A549 (cell line): ENCODE results near the gene UGT3A2. TPM values are rescaled to one million over a fixed set of nuclear protein-coding genes. Genes with fewer than 3 reads are reported as not detected.
A peak's percentile ranks its signal among the peaks of the same experiment; 100 is the strongest.

Experiments used
- ATAC-seq, 2 experiments: fragments of 200-7000 bp in 1 of 2; fragments of >200 bp in 1 of 2; cut with Nextera tagmentation in 1 of 2; cut with Tn5 transposase in 1 of 2; 3 replicates each; pipeline versions ENCODE4 v1.8.0 to v1.9.1; 2018 to 2020; ENCODE audit warnings: mild to moderate bottlenecking in 1 of 2, moderate library complexity in 1 of 2
- CTCF ChIA-PET: fragments of 300-600 bp; sonication (Branson Sonifier 250); formaldehyde crosslinking; extraction: SDS; loops from one replicate; lab custom pipeline; 2021; ENCODE audit warnings: antibody characterized with exemption, inconsistent platforms; lab: Yijun Ruan, JAX
- POLR2A ChIA-PET: fragments of 350-600 bp; formaldehyde crosslinking; extraction: SDS; loops from one replicate; lab custom pipeline; 2021; ENCODE audit warnings: antibody characterized with exemption, inconsistent platforms; lab: Yijun Ruan, JAX
- DNase-seq, 2 experiments: peaks; one replicate each; pipeline versions ENCODE4 v3.0.0 to v3.0.0-alpha.2; 2011 to 2016; ENCODE audit warnings: low read depth in 1 of 2, low spot score in 1 of 2
- FAIRE-seq: peaks from 2 replicates; lab custom pipeline; 2011; peaks lifted over from hg19 to GRCh38; lab: Jason Lieb, UNC
- H3K27ac ChIP-seq, 2 experiments: fragments of >200 bp; sonication (Bioruptor Twin); formaldehyde crosslinking; 3 replicates each; pipeline ENCODE4 v1.5.1; 2016 to 2017
- H3K4me1 ChIP-seq: fragments of >200 bp; sonication (Bioruptor Twin); formaldehyde crosslinking; 3 replicates; pipeline ENCODE4 v1.6.1; 2016
- H3K4me2 ChIP-seq: fragments of >200 bp; sonication (Bioruptor Twin); formaldehyde crosslinking; 3 replicates; pipeline ENCODE4 v1.6.1; 2016
- H3K4me3 ChIP-seq: fragments of >200 bp; sonication (Bioruptor Twin); formaldehyde crosslinking; 3 replicates; pipeline ENCODE4 v1.5.1; 2016
- H3K9me3 ChIP-seq: fragments of >200 bp; sonication (Bioruptor Twin); formaldehyde crosslinking; 3 replicates; pipeline ENCODE4 v1.6.1; 2016
- CBX2 ChIP-seq: fragments of 200-600 bp; sonication (generic); IDR thresholded peaks from 2 replicates; pipeline ENCODE4 v1.6.1; 2016; ENCODE audit warnings: low read depth, mild to moderate bottlenecking, borderline replicate concordance
- CBX8 ChIP-seq: fragments of 200-600 bp; sonication (generic); IDR thresholded peaks from 2 replicates; pipeline ENCODE4 v1.6.1; 2016
- CEBPB ChIP-seq, 2 experiments: fragments of >200 bp in 1 of 2; sonication (Bioruptor Twin) in 1 of 2; formaldehyde crosslinking in 1 of 2; IDR thresholded peaks; 2 replicates each; pipeline ENCODE4 v1.6.1; 2012 to 2016
- CHD4 ChIP-seq: fragments of 200-600 bp; sonication (generic); IDR thresholded peaks from 2 replicates; pipeline ENCODE4 v1.6.1; 2016; ENCODE audit warnings: antibody characterized with exemption, mild to moderate bottlenecking, borderline replicate concordance
- CTCF ChIP-seq: fragments of >200 bp; sonication (Bioruptor Twin); formaldehyde crosslinking; IDR thresholded peaks from 3 replicates; pipeline ENCODE4 v1.5.1; 2016
- EHF ChIP-seq: fragments of 250-450 bp; sonication (Bioruptor Pico); IDR thresholded peaks from 2 replicates; pipeline ENCODE4 v1.5.0; 2020; ENCODE audit warnings: mild to moderate bottlenecking
- ESRRA ChIP-seq: fragments of 150-350 bp; IDR thresholded peaks from 2 replicates; pipeline ENCODE4 v1.6.1; 2014; ENCODE audit warnings: mild to moderate bottlenecking, low read length, borderline replicate concordance
- HOXA7 ChIP-seq: fragments of 250-450 bp; sonication (Bioruptor Pico); IDR thresholded peaks from 2 replicates; pipeline ENCODE4 v1.5.0; 2020; ENCODE audit warnings: mild to moderate bottlenecking, moderate library complexity
- HOXB13 ChIP-seq: fragments of 250-450 bp; sonication (Bioruptor Pico); IDR thresholded peaks from 2 replicates; pipeline ENCODE4 v1.5.0; 2020; ENCODE audit warnings: low read depth, mild to moderate bottlenecking, moderate library complexity
- MAZ ChIP-seq: fragments of 150-350 bp; IDR thresholded peaks from 2 replicates; pipeline ENCODE4 v1.6.1; 2014; ENCODE audit warnings: antibody characterized with exemption, low read depth, low read length, borderline replicate concordance
- NFE2L2 ChIP-seq: fragments of 150-350 bp; conservative IDR thresholded peaks from 2 replicates; pipeline ENCODE4 v1.6.1; 2014; ENCODE audit warnings: low read length
- NR3C1 ChIP-seq: fragments of >200 bp; sonication (Bioruptor Twin); formaldehyde crosslinking; IDR thresholded peaks from 3 replicates; pipeline ENCODE4 v1.6.1; 2017
- PBX3 ChIP-seq: IDR thresholded peaks from 2 replicates; pipeline ENCODE4 v1.6.1; 2012
- RAD21 ChIP-seq, 2 experiments: fragments of >200 bp in 1 of 2; sonication (Bioruptor Twin) in 1 of 2; formaldehyde crosslinking in 1 of 2; IDR thresholded peaks in 1 of 2; conservative IDR thresholded peaks in 1 of 2; 2 replicates in 1 of 2; 3 replicates in 1 of 2; pipeline ENCODE4 v1.6.1; 2012 to 2018; ENCODE audit warnings: inconsistent platforms in 1 of 2
- SMC3 ChIP-seq: fragments of >200 bp; sonication (Bioruptor Twin); formaldehyde crosslinking; IDR thresholded peaks from 3 replicates; pipeline ENCODE4 v1.6.1; 2018; ENCODE audit warnings: inconsistent platforms
- TP53 ChIP-seq: fragments of 250-450 bp; sonication (Bioruptor Pico); IDR thresholded peaks from 2 replicates; pipeline ENCODE4 v1.5.0; 2021; ENCODE audit warnings: mild to moderate bottlenecking, moderate library complexity
- ZFP36 ChIP-seq: fragments of 450-650 bp; IDR thresholded peaks from 2 replicates; pipeline ENCODE4 v1.6.1; 2014; ENCODE audit warnings: borderline replicate concordance; ENCODE audit not compliant: partially characterized antibody
- WGBS: methylation state at CpG from one replicate; pipeline ENCODE4 v1.1.6; 2017; ENCODE audit errors: missing lambda C conversion rate; 5-methylcytosine and 5-hydroxymethylcytosine counted together
- polyA plus RNA-seq, 4 experiments: library from polyadenylated mRNA; depleted of rRNA in 3 of 4; stranded (reverse); fragments of >200 nt; fragmentation: RNase III in 1 of 4; extraction: RNeasy Plus Mini Kit Qiagen cat#74134 plus additional on column Dnase treatment in 1 of 4; gene quantifications; 2 replicates in 3 of 4; 3 replicates in 1 of 4; pipeline ENCODE4 v1.2.3, GENCODE V29; 2011 to 2017
- TF ChIP-seq, protein P1 (sequence below): fragments of 150-350 bp; IDR thresholded peaks from 2 replicates; pipeline ENCODE4 v1.6.1; 2014; ENCODE audit warnings: low read depth, mild to moderate bottlenecking, low read length
- TF ChIP-seq, protein P2 (sequence below): IDR thresholded peaks from 2 replicates; pipeline ENCODE4 v1.6.1; 2012; ENCODE audit warnings: low read depth, borderline replicate concordance
- TF ChIP-seq, protein P3 (sequence below): fragments of 200-600 bp; sonication (generic); IDR thresholded peaks from 2 replicates; pipeline ENCODE4 v1.6.1; 2016; ENCODE audit warnings: antibody characterized with exemption, mild to moderate bottlenecking, moderate library complexity

The UGT3A2 gene
- polyA plus RNA-seq, 2 of the 4 experiments (the other 2 are of a cell fraction), result not detected

DNA sequence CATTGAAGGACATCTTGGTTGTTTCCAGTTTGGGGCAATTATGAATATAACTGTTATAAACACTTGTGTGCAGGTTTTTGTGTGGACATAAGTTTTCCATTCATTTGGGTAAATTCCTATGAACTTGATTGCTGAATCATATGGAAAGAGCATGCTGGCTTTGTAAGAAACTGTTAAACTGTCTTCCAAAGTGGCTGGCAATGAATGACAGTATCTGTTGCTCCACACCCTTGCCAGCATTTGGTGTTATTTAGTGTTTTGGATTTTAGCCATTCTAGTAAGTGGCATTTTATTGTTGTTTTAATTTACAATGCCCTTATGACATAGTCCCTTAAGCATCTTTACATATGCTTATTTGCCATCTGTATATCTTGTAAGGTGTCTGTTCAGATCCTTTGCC, 29.8 kb upstream of the UGT3A2 start:
- Histone ChIP-seq H3K4me3 (no peak overlapping the region), H3K4me1 (no peaks in the 10 kb centered on the region), H3K27ac (no peak overlapping the region), H3K4me2 (no peak overlapping the region), H3K9me3 (no peaks in the 10 kb centered on the region)
- DNase-seq (no peak), ATAC-seq (no peak), FAIRE-seq (no peak)
- ChIA-PET POLR2A (no interaction called here), CTCF (interaction anchor here (1.3 kb wide), 1 partner anchor 17 kb away, joined by 6 read pairs; no protein-coding TSS in a partner anchor)
- TF ChIP-seq MAZ (no peak), RAD21 (conservative IDR thresholded peaks at IDR 0.05 in 1 of 2, IDR thresholded peaks at IDR 0.05 in 1 of 2) (no peak), CHD4 (no peak), CBX8 (no peak), CBX2 (no peak)

- DNase-seq (peak in 1 of 2 experiments; percentile 37), FAIRE-seq (no peak), ATAC-seq (peak; percentile 66 to 77; a peak in 5 of 6 replicates)
- Histone ChIP-seq H3K4me1 (no peaks in the 10 kb centered on the region), H3K27ac (no peak overlapping the region), H3K9me3 (no peaks in the 10 kb centered on the region), H3K4me3 (no peak overlapping the region), H3K4me2 (no peak overlapping the region)
- ChIA-PET POLR2A (no interaction called here), CTCF (interaction anchor here (3.9 kb wide), 1 partner anchor 11 kb away, joined by 18 read pairs; no protein-coding TSS in a partner anchor)
- no peak for TF ChIP-seq ESRRA
- no peak for TF ChIP-seq CEBPB (IDR thresholded peaks at IDR 0.05)
- TF ChIP-seq NR3C1, result no peak
- TF ChIP-seq NFE2L2, result no peak
- no peak for TF ChIP-seq PBX3
- TF ChIP-seq, protein P1, sequence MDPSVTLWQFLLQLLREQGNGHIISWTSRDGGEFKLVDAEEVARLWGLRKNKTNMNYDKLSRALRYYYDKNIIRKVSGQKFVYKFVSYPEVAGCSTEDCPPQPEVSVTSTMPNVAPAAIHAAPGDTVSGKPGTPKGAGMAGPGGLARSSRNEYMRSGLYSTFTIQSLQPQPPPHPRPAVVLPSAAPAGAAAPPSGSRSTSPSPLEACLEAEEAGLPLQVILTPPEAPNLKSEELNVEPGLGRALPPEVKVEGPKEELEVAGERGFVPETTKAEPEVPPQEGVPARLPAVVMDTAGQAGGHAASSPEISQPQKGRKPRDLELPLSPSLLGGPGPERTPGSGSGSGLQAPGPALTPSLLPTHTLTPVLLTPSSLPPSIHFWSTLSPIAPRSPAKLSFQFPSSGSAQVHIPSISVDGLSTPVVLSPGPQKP, result no peak
- TF ChIP-seq EHF (CRISPR knock-in tag), result no peak
- TF ChIP-seq HOXB13 (CRISPR knock-in tag), result no peak
- TF ChIP-seq, protein P2, sequence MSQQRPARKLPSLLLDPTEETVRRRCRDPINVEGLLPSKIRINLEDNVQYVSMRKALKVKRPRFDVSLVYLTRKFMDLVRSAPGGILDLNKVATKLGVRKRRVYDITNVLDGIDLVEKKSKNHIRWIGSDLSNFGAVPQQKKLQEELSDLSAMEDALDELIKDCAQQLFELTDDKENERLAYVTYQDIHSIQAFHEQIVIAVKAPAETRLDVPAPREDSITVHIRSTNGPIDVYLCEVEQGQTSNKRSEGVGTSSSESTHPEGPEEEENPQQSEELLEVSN, result no peak
- TF ChIP-seq HOXA7 (CRISPR knock-in tag), result no peak
- no peak for TF ChIP-seq TP53
- TF ChIP-seq, protein P3, sequence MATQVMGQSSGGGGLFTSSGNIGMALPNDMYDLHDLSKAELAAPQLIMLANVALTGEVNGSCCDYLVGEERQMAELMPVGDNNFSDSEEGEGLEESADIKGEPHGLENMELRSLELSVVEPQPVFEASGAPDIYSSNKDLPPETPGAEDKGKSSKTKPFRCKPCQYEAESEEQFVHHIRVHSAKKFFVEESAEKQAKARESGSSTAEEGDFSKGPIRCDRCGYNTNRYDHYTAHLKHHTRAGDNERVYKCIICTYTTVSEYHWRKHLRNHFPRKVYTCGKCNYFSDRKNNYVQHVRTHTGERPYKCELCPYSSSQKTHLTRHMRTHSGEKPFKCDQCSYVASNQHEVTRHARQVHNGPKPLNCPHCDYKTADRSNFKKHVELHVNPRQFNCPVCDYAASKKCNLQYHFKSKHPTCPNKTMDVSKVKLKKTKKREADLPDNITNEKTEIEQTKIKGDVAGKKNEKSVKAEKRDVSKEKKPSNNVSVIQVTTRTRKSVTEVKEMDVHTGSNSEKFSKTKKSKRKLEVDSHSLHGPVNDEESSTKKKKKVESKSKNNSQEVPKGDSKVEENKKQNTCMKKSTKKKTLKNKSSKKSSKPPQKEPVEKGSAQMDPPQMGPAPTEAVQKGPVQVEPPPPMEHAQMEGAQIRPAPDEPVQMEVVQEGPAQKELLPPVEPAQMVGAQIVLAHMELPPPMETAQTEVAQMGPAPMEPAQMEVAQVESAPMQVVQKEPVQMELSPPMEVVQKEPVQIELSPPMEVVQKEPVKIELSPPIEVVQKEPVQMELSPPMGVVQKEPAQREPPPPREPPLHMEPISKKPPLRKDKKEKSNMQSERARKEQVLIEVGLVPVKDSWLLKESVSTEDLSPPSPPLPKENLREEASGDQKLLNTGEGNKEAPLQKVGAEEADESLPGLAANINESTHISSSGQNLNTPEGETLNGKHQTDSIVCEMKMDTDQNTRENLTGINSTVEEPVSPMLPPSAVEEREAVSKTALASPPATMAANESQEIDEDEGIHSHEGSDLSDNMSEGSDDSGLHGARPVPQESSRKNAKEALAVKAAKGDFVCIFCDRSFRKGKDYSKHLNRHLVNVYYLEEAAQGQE, result no peak
- TF ChIP-seq SMC3, result no peak
- no peak for TF ChIP-seq ZFP36
- no peak for TF ChIP-seq CTCF
- 34% methylated on average over 2 of the region's 2 CpGs for WGBS
These were observed 23.3 kb upstream of the UGT3A2 start for GRCh38 chr5:36089989-36090388.
